Measurements from ENCODE around the gene PPID. TPM values are rescaled to one million over a fixed set of nuclear protein-coding genes. Genes with fewer than 3 reads are reported as not detected.
"Not testable (repeated sequence)": the region's sequence is repeated elsewhere in the genome, so short reads cannot be mapped to it uniquely, and the experiment has no call there.

Gene PPID
- total RNA-seq, 1 donor = 21.4 TPM

- peak overlapping the region; percentile 23 for H3K27ac ChIP-seq (ENCODE audit: low read depth, low read length)
- H3K4me1 ChIP-seq (ENCODE audit: insufficient read depth, low read length) = peaks cover 20% of the 10 kb centered on the region
- H3K4me3 ChIP-seq (ENCODE audit: insufficient read depth, low read length) = no peak overlapping the region
- no peak for DNase-seq (ENCODE audit: insufficient read length, low spot score, missing footprints)
- H3K4me2 ChIP-seq (ENCODE audit: insufficient read depth, low read length) = no peak overlapping the region
- H3K27me3 ChIP-seq (ENCODE audit: insufficient read depth, low read length) = no peaks in the 10 kb centered on the region
- no peaks in the 10 kb centered on the region for H3K9me3 ChIP-seq (ENCODE audit: low read depth, low read length)
- H4K20me1 ChIP-seq (ENCODE audit: insufficient read depth, low read length) = no peaks in the 10 kb centered on the region
- no peak for TF ChIP-seq CTCF (IDR thresholded peaks at IDR 0.05; ENCODE audit: extremely low read depth, low read depth, low read length)
- no peaks in the 10 kb centered on the region for H3K36me3 ChIP-seq (ENCODE audit: insufficient read depth, low read length)
- H3K79me2 ChIP-seq (ENCODE audit: insufficient read depth, low read length) = no peaks in the 10 kb centered on the region
- no peak overlapping the region for H2AFZ ChIP-seq (ENCODE audit: low read length)
Measured at GRCh38 chr4:158754385-158755180, 31.4 kb upstream of the PPID start.

- H3K79me2 ChIP-seq (ENCODE audit: insufficient read depth, low read length) = no peaks in the 10 kb centered on the region
- TF ChIP-seq CTCF (IDR thresholded peaks at IDR 0.05; ENCODE audit: extremely low read depth, low read depth, low read length) = no peak
- no peaks in the 10 kb centered on the region for H3K36me3 ChIP-seq (ENCODE audit: insufficient read depth, low read length)
- H3K4me3 ChIP-seq (ENCODE audit: insufficient read depth, low read length) = no peak overlapping the region
- DNase-seq (ENCODE audit: insufficient read length, low spot score, missing footprints) = peak; percentile 97
- H4K20me1 ChIP-seq (ENCODE audit: insufficient read depth, low read length) = no peaks in the 10 kb centered on the region
- no peaks in the 10 kb centered on the region for H3K27me3 ChIP-seq (ENCODE audit: insufficient read depth, low read length)
- H3K9me3 ChIP-seq (ENCODE audit: low read depth, low read length) = no peaks in the 10 kb centered on the region
- no peak overlapping the region for H3K4me2 ChIP-seq (ENCODE audit: insufficient read depth, low read length)
- H3K27ac ChIP-seq (ENCODE audit: low read depth, low read length) = peak overlapping the region; percentile 58
- peaks cover 23% of the 10 kb centered on the region for H3K4me1 ChIP-seq (ENCODE audit: insufficient read depth, low read length)
- H2AFZ ChIP-seq (ENCODE audit: low read length) = no peak overlapping the region
Measured at GRCh38 chr4:158750379-158750778, 27.2 kb upstream of the PPID start.

- H3K9me3 ChIP-seq (ENCODE audit: low read depth, low read length); H3K79me2 ChIP-seq (ENCODE audit: insufficient read depth, low read length); DNase-seq (ENCODE audit: insufficient read length, low spot score, missing footprints): not testable (repeated sequence)
Measured at GRCh38 chr4:158746537-158746936, 23.3 kb upstream of the PPID start.

GRCh38 chr4:158741326-158742021, 18.3 kb upstream of the PPID start:
- no peaks in the 10 kb centered on the region for H3K36me3 ChIP-seq (ENCODE audit: insufficient read depth, low read length)
- H4K20me1 ChIP-seq (ENCODE audit: insufficient read depth, low read length) = no peaks in the 10 kb centered on the region
- no peaks in the 10 kb centered on the region for H3K27me3 ChIP-seq (ENCODE audit: insufficient read depth, low read length)
- H3K79me2 ChIP-seq (ENCODE audit: insufficient read depth, low read length) = no peaks in the 10 kb centered on the region
- no peaks in the 10 kb centered on the region for H3K9me3 ChIP-seq (ENCODE audit: low read depth, low read length)
- no peak for DNase-seq (ENCODE audit: insufficient read length, low spot score, missing footprints)
- H3K4me1 ChIP-seq (ENCODE audit: insufficient read depth, low read length) = no peaks in the 10 kb centered on the region
- no peak overlapping the region for H3K4me3 ChIP-seq (ENCODE audit: insufficient read depth, low read length)
- H2AFZ ChIP-seq (ENCODE audit: low read length) = no peak overlapping the region
- no peak for TF ChIP-seq CTCF (IDR thresholded peaks at IDR 0.05; ENCODE audit: extremely low read depth, low read depth, low read length)
- H3K4me2 ChIP-seq (ENCODE audit: insufficient read depth, low read length) = no peak overlapping the region
- H3K27ac ChIP-seq (ENCODE audit: low read depth, low read length) = no peak overlapping the region

More at GRCh38 chr4:158746537-158746936, 23.3 kb upstream of the PPID start:
- not testable (repeated sequence) for H3K27me3 ChIP-seq (ENCODE audit: insufficient read depth, low read length); H3K36me3 ChIP-seq (ENCODE audit: insufficient read depth, low read length); H3K4me3 ChIP-seq (ENCODE audit: insufficient read depth, low read length); H2AFZ ChIP-seq (ENCODE audit: low read length); H3K27ac ChIP-seq (ENCODE audit: low read depth, low read length); H3K4me2 ChIP-seq (ENCODE audit: insufficient read depth, low read length); H4K20me1 ChIP-seq (ENCODE audit: insufficient read depth, low read length)
- H3K4me1 ChIP-seq (ENCODE audit: insufficient read depth, low read length) = peaks cover 14% of the 10 kb centered on the region
